Activated T-helper 9 cell treated with anti-CD3 and anti-CD28 coated beads, Interleukin-2, amount 50 U/mL, for 16 hours (primary cell): ENCODE measurements around the gene RNFT1.
A peak's percentile ranks its signal among the peaks of the same experiment; 100 is the strongest.
"Not testable (repeated sequence)": the region's sequence is repeated elsewhere in the genome, so short reads cannot be mapped to it uniquely, and the experiment has no call there.

Experiments
- DNase-seq: peaks from one replicate; pipeline ENCODE4 v3.0.0-alpha.2; 2020; ENCODE audit warnings: low read depth

Gene RNFT1

GRCh38 chr17:59964482-59965328 is at the start of gene RNFT1:
Gene RNFT1 (minus strand): TSS chr17:59964740. CDS start chr17:59964663, 77 bp downstream.
- DNase-seq, result peak; percentile 88

- DNase-seq, result not testable (repeated sequence)
Observed at GRCh38 chr17:60009326-60009725, 44.8 kb upstream of the RNFT1 start.

GRCh38 chr17:60008377-60008776 is 43.8 kb upstream of the RNFT1 start:
- not testable (repeated sequence) for DNase-seq

GRCh38 chr17:60006160-60006559 is 41.6 kb upstream of the RNFT1 start:
- DNase-seq, result no peak

GRCh38 chr17:60004561-60004960 is 40.0 kb upstream of the RNFT1 start:
- DNase-seq, result not testable (repeated sequence)

GRCh38 chr17:60002405-60002804 is 37.9 kb upstream of the RNFT1 start:
- DNase-seq, result not testable (repeated sequence)

GRCh38 chr17:59996608-59997007 is 32.1 kb upstream of the RNFT1 start:
- DNase-seq, result not testable (repeated sequence)

- not testable (repeated sequence) for DNase-seq
Observed at GRCh38 chr17:59975166-59975565, 10.6 kb upstream of the RNFT1 start.

- DNase-seq, result not testable (repeated sequence)
Observed at GRCh38 chr17:59973483-59973882, 8.9 kb upstream of the RNFT1 start.

GRCh38 chr17:59972778-59973177 is 8.2 kb upstream of the RNFT1 start:
- no peak for DNase-seq

GRCh38 chr17:59971771-59972170 is 7.2 kb upstream of the RNFT1 start:
- not testable (repeated sequence) for DNase-seq

- DNase-seq, result peak; percentile 37
Observed at GRCh38 chr17:59963738-59964481, 630 bp downstream of the RNFT1 start.

GRCh38 chr17:59962739-59963318 is 1.7 kb downstream of the RNFT1 start:
- DNase-seq, result no peak

- DNase-seq, result not testable (repeated sequence)
Observed at GRCh38 chr17:59959574-59959973, 5.0 kb downstream of the RNFT1 start.

- no peak for DNase-seq
Observed at GRCh38 chr17:59954856-59955255, 9.7 kb downstream of the RNFT1 start.

- DNase-seq, result no peak
Observed at GRCh38 chr17:59950049-59950448, 14.5 kb downstream of the RNFT1 start.

GRCh38 chr17:59947310-59947709 is 17.2 kb downstream of the RNFT1 start:
- not testable (repeated sequence) for DNase-seq

GRCh38 chr17:59946433-59946832 is 18.1 kb downstream of the RNFT1 start:
- not testable (repeated sequence) for DNase-seq

GRCh38 chr17:59941131-59941530 is 23.4 kb downstream of the RNFT1 start:
- DNase-seq, result no peak

- DNase-seq, result not testable (repeated sequence)
Observed at GRCh38 chr17:59940697-59941096, 23.8 kb downstream of the RNFT1 start.

GRCh38 chr17:59933317-59933716 is 31.2 kb downstream of the RNFT1 start:
- not testable (repeated sequence) for DNase-seq

GRCh38 chr17:59930768-59931167 is 33.8 kb downstream of the RNFT1 start:
- not testable (repeated sequence) for DNase-seq

GRCh38 chr17:59930121-59930520 is 34.4 kb downstream of the RNFT1 start:
- not testable (repeated sequence) for DNase-seq
